ENCODE results near the gene BSND.

Gene BSND

DNA sequence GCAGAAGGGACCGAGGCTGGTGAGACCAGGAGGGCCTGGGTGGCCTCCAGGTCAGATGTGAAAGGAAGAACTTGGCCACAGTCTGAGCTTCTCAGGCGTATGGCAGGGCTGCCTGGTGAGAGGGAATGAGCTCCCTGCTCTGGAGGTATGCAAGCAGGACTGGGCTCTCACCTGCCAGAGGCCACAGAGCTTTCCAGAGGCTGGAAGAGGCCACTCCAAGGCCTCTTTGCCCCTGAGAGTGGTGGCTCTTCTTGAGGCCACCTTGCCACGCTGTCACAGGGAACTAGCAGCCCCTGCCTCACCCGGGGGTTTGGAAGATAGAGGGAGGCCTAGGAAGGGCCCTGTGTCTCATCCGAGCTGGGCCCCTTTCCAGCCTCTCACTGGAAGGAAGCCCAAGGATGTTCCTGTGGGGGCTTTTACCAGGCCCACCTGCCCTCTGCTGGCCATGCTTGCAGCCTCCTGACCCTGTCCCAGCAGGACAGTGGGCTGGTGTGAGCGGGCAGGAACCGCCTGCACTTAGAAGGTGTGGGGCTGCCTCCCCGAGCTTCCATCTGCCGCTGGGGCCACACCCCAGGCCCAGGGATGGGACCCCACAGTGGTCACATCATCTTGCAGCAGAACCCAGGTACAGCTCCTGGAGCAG lies 50.7 kb downstream of the BSND start:
- no peak for DNase-seq

DNA sequence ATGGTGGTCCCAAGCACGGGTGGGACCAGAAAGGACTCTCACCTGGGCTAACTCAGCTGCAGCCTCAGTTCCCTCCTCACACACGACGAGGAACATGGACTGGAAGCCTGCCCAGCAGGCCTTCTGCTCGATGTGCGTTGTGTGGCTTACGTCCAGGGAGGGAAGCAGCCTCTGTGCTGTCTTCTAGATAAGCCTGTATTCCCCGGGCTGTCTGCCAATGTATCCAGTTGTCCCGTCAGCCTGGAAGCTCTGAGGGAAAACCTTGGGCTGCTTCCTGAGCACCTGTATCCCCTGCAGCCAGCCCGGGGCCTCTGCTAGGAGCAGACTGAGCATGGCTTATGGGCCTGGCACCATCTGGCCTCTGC lies 51.2 kb downstream of the BSND start:
- DNase-seq: no peak

DNA sequence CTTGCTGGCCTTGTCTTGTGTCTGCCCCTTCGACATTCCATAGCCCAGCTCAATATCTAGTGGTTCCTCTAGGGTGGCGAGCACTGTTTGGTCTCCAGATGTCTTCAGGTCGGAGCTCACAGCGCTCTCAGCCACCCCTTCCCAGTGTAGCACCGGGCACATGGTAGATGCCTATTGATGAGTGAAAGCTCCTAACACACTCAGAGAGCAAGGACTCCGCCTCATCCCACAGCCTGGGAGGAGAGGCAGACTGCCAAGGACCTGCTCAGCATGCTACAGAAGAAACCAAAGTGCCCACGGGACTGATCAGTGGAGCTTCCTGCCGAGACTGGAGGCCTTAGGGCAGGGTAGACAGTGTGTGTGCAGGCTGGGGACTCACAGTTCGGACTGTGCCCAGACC lies 51.5 kb downstream of the BSND start:
- no peak for DNase-seq

DNA sequence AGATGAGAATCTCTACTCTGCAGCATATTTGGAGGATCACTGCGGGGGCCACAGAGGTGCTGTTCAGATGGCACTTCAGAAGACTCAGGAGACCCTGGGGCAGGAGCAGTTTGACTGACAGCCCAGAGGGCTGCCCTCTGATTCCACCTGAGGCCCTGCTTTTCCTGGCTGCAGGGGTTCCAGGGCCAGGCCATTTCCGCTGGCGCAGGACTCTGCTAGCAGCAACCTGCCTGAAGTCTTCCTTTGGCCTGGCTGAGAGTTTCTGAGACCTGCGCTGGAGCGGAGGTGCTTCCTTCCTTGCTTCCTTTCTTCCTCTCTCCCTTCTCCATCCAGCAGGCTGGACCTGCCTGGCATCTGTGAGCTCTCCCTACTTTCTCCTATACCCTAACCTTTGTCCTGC lies 52.4 kb downstream of the BSND start:
- DNase-seq: no peak

DNA sequence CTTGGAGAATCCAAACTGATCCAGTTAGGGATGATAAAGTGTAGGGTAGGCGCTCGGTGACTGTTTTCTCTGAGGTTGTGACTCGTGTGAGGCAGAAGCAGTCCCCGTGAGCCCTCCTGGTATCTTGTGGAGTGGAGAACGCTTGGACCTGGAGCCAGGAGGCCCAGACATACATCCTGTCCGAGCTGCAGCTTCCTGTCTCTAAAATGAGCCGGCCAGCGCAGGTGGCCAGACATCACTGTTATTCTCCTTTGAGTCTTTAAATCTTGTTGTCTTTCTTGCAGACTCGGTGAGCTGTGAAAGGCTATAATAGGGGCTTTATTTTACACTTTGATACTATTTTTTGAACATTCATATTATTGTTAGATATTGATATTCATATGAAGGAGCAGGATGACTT lies 52.9 kb downstream of the BSND start:
- DNase-seq: no peak

DNA sequence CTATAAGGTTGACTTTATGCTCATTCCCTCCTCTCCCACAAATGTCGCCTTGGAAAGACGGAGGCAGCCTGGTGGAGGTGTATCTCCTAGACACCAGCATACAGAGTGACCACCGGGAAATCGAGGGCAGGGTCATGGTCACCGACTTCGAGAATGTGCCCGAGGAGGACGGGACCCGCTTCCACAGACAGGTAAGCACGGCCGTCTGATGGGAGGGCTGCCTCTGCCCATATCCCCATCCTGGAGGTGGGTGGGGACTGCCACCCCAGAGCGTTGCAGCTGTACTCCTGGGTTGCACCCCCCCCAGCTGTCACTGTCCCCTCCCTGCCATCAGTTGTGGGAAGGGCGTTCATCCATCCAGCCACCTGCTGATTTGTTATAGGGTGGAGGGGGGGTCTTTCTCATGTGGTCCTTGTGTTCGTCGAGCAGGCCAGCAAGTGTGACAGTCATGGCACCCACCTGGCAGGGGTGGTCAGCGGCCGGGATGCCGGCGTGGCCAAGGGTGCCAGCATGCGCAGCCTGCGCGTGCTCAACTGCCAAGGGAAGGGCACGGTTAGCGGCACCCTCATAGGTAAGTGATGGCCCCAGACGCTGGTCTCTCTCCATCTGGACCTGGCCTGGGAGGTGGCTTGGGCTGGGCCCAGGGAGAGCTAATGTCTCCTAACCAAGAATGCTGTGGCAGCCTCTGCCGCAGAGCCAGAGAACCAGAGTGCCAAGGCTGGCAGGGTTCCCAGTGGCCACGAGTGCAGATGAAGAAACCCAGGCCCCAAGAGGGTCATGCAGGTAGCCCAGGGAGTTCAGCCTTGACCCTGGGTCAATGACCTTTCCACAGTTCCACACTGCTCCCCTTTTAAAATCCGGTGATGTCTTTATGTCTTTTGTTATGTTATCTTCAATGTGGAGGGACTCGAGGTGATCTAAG lies 53.7 kb downstream of the BSND start:
- DNase-seq: no peak

DNA sequence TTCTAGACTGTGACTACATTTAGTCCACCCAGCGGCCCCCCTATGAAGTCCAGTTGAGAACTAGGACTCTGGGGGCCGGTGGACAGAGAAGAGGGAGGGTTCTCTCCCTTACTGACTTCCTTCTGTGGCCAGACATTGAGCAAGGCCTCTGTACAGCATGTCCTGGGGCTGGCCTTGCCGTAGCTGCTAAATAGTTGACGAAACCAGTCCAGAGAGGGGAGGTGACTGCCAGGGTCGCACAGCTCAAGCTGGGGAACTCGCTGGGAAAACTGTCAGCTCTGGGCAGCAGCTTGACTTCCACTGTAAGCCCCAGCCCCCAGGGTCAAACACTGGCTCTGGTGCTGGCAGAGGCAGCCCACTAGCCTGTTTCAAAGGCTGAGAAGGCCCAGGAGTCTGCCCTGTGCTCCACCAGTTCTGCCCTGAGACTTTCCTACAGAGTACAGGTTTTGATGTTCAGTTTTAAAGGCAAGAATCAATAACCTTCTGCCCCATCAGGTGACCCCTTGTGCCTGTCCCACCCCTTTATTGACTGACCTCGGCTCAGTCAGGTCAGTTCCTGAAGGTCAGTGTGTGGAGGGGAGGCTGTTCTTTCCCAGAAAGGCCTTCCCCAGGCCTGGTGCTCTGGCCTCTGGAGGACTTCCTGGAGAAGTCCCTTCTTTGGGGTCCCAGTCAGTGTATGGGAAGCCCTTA lies 54.7 kb downstream of the BSND start:
- DNase-seq: no peak

DNA sequence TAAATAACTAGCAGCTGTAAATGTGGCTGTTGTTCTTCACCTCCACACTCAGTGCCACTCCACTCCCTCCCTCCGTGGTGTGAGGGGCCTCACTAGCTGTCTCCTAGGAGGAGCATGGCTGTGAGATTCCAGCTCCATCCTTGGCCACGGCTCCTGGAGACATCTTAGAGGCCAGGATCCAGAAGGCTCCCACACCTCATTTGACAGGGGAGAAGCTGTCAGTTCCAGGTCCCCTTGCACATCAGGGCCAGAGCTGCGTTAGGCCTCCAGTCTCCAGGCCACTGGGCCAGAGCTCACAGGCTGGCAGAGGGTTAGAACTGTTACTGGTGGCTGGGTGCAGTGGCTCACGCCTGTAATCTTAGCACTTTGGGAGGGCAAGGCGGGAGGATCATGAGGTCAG lies 55.7 kb downstream of the BSND start:
- DNase-seq: no peak

DNA sequence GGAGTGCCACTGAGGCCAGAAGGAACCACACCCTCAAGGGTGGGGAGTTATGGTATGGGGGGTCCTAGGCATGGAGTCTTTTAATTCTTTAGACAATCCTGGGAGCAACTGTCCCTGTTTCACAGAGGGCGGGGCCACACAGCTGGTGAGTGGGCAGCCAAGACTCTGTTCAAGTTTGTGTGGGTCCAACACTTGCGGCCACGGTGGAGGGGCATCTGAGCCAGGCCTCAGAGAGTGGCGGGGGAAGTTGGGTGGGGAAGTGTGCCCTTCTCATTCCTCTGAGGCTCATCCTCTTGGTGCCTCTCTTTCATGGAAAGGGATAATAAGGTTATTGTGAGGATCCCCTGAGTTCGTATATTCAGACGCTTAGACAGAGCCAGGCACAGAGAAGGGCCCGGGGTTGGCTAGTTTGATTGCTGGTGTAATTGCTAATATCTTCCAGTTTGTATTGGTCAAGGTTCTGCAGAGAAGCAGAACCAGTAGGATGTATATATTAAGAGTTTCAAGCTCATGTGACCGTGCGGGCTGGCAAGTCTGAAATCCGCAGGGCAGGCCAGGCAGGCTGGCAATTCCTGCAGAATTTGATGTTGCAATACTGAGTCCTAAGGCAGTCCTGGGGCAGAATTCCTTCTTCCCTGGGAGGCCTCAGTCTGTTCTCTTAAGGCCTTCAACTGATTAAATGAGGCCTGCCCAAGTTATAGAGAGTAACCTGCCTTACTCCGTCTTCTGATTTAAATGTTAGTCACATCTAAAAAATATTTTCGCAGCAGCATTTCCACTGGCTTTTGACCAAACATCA lies 56.5 kb downstream of the BSND start:
- no peak for DNase-seq

DNA sequence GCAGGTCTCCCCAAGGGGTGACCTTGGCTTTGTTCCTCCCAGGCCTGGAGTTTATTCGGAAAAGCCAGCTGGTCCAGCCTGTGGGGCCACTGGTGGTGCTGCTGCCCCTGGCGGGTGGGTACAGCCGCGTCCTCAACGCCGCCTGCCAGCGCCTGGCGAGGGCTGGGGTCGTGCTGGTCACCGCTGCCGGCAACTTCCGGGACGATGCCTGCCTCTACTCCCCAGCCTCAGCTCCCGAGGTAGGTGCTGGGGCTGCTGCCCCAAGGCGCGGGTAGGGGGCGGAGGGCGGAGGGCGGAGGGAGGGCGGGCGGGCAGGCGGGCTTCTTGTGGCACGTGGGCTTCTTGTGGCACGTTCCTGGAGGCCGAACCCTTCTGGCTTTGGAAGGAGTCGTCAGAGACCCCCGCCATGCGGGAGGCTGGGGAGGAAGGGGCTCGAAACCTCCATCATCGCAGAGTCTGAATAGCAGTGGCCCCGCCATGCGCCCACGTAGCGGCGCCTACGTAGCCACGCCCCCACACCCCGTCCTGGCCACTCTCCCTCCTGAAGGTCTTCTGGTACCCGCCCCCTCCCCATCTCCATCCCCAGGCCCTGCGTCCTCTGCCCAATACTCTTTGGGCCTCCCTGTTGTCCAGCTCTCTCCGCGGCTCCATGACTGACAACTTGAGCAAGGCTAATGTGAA lies 57.4 kb downstream of the BSND start:
- no peak for DNase-seq

DNA sequence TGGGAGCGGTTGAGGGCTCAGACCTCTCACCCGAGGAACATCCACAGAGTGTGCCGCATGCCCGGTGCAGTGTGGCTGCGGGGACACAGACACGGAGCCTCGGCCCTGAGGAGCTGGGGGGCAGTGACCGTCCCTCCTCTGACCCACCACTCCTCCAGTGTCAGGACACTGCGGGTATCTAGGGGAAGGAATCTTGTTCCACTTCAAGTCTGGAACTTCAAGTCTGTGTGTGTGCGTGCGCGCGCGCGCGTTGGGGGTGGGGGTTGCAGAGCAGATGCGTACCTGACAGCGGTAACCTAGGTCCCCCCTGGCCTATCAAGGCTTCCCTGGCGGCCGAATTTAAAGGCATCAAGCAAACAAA lies 57.9 kb downstream of the BSND start:
- DNase-seq: no peak

DNA sequence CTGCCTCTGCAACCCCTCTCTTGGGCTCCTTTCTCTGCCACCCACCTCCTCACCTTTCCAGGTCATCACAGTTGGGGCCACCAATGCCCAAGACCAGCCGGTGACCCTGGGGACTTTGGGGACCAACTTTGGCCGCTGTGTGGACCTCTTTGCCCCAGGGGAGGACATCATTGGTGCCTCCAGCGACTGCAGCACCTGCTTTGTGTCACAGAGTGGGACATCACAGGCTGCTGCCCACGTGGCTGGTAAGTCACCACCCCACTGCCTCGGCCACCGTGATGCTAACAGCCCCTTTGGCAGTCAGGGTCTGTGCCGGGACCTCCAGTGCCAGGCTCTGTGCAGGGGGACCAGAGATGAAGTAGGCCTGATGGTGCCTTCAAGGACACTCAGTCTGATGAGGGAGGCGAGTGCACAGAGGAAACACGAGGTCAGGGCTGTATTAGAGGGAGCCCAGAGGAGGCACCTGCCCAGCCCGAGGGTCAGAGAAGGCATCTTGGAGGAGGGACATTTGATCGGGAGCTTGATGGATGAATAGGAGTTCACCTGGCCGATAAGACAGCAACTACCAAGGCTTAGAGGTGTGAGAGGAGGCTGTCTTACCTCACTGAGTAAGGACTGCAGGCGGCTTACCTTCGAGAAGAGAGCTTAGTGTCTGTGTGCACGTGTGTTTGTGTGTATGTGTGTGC lies 58.7 kb downstream of the BSND start:
- DNase-seq: no peak

DNA sequence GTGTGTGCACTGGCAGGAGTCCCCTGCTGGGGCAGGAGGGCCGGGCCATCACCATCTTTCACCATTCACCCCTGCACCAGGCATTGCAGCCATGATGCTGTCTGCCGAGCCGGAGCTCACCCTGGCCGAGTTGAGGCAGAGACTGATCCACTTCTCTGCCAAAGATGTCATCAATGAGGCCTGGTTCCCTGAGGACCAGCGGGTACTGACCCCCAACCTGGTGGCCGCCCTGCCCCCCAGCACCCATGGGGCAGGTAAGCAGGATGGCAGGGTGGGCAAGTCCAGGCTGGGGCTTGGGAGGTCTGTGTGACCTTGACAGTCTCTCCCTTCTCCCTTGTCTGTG lies 59.2 kb downstream of the BSND start:
- DNase-seq: no peak

DNA sequence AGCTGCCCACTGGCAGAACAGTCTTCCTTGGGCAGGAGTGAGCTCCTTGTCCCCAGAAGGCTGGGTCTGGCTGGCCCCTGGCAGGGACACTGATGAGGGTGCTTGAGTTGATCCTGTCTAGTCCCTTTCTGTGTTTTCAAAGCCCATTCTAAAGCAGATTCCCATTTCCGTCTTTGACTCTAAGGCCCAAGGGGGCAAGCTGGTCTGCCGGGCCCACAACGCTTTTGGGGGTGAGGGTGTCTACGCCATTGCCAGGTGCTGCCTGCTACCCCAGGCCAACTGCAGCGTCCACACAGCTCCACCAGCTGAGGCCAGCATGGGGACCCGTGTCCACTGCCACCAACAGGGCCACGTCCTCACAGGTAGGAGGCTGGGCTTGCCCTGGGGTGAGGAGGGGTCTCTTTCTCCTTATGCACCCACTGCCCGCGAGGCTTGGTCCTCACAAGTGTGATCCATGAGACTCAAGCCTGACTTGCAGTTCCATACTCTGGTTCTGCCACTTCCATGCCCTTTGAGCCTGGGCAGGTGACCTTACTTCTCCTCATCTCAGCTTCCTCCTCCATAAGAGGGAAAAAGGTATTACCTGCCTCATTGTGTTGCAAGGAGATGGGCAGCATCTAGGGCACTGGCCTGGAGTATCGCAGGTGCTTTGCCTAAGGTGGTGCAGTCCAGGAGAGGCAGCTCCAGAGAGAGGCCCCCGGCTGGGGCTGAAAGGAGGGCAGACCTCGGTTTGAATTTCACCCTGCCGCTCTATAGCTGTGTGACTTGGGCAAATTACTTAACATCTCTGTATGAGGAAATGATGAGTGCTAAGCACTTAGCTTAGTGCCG lies 60.8 kb downstream of the BSND start:
- no peak for DNase-seq

DNA sequence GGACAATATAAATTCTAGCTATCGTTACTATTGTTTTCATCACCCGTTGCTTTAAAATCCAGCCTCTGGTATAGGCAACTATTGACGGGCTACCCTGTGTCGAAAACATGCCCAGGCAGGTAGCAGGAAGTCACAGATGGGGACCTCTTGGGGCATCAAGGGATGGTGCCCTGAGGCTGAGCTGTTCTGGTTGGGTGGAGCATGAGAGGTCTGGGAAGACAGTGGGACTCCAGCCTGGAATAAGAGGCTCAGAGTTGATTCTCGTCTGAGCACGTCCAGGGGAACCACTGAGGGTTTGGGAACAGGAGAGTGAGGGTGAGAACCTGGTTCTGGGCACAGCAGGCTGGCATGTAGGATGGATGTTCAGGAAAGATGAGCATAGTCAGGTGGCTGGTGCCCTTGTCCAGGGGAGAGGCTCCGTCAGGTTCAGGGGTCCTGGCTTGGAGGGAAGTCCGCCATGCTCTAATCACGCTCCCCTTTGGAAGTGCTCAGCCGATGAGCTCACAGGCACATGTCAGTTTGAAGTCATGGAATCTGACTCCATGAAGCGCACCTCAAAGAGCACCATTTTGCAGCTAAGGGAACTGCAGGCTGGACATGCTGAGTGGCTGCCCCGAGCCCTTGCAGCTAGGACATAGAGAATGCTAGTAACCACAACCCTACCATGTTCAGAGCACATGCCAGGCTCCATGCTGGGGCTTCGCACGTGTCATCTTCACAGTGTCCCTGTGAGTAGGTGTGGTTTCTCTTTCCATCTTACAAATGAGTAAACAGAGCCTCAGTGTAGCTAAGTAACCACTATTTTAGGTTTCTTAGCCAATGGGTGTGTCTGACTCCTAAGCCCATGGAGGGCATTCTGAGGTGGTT lies 61.6 kb downstream of the BSND start:
- DNase-seq: no peak

DNA sequence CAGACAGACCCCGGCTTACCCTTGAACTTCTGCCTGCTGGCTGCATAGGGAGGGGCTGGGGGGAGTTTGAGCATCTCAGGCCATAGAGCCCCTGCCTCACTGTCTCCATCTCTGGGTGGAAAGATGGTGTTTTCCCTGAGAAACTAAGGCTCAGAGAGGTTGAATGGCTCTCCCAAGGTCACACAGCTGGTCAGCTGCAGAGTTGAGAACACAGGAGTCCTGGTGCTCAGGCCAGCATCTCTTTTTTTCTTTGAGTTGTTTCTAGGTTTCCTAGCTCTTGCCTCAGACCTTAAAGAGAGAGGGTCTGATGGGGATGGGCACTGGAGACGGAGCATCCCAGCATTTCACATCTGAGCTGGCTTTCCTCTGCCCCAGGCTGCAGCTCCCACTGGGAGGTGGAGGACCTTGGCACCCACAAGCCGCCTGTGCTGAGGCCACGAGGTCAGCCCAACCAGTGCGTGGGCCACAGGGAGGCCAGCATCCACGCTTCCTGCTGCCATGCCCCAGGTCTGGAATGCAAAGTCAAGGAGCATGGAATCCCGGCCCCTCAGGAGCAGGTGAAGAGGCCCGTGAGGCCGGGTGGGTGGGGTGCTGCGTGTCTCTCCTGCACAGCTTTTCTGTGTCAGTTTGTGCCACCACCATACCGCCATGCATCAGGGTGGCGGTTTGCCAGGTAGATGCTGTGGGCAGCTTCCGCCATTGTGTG lies 62.4 kb downstream of the BSND start:
- no peak for DNase-seq

Measured in T-helper 9 cell (primary cell).